ENCODE results near the gene VRTN.

VRTN gene

DNA sequence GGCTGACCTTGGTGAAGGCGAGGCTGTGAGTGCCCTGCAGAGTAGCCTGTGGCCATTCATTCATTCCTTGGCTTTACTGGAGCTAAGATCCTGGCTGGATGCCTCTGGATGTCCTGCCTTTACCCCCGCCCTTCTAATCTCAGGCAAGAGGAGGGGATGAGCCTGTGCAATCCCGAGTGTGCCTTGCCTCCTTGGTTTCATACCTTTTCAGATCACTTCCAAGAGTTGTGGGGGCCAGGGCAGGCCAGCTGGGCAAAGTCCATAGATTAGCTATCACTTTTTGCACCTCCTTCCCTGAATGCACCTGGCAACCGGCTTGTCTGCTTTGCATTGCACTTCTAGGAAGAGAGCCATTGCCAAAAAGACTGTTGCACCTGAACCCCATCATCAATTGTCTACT is 1.5 kb downstream of the VRTN start:
- TF ChIP-seq, protein P1, sequence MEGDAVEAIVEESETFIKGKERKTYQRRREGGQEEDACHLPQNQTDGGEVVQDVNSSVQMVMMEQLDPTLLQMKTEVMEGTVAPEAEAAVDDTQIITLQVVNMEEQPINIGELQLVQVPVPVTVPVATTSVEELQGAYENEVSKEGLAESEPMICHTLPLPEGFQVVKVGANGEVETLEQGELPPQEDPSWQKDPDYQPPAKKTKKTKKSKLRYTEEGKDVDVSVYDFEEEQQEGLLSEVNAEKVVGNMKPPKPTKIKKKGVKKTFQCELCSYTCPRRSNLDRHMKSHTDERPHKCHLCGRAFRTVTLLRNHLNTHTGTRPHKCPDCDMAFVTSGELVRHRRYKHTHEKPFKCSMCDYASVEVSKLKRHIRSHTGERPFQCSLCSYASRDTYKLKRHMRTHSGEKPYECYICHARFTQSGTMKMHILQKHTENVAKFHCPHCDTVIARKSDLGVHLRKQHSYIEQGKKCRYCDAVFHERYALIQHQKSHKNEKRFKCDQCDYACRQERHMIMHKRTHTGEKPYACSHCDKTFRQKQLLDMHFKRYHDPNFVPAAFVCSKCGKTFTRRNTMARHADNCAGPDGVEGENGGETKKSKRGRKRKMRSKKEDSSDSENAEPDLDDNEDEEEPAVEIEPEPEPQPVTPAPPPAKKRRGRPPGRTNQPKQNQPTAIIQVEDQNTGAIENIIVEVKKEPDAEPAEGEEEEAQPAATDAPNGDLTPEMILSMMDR (IDR thresholded peaks at IDR 0.05; ENCODE audit: low read length, missing control alignments) = no peak
- no peak for DNase-seq (ENCODE audit: low read depth)
- no peak overlapping the region for H3K4me3 ChIP-seq (replicated peaks; ENCODE audit: low read depth, low read length)

DNA sequence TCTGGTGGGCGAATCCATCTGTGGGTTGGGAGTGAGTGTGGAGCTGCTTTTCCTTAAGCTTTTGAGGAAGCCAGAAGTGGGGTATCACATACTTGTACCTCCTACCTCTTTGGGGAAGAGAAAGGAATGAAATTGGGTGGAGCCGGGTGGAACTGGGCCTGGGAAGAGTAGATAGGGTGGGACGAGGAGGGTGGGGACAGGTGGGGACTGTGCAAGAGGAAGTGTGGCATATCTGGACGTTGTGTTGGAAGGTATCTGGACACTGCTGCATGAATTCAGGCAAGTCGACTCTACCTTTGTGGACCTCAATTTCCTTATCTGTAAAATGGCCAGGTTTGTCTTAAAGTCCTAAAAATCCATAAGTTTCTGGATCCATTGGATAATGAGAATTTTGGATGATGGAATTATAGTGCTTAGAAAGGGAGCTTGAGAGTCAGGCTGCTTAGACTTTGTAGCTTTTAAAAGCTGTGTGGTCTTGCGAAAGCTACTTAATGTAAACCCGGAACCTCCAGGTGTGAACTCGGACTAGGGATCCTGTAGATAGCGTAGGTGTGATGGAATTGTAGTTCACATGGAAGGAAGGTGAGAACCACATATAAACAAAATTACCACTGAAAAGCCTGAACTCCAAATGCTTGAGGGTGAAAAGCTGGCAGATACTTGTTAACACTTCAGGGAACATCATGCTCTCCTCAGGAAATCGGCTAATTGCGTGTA is 2.1 kb downstream of the VRTN start:
- DNase-seq (ENCODE audit: low read depth) = no peak
- no peak overlapping the region for H3K4me3 ChIP-seq (replicated peaks; ENCODE audit: low read depth, low read length)
- TF ChIP-seq, protein P1 (IDR thresholded peaks at IDR 0.05; ENCODE audit: low read length, missing control alignments) = no peak

DNA sequence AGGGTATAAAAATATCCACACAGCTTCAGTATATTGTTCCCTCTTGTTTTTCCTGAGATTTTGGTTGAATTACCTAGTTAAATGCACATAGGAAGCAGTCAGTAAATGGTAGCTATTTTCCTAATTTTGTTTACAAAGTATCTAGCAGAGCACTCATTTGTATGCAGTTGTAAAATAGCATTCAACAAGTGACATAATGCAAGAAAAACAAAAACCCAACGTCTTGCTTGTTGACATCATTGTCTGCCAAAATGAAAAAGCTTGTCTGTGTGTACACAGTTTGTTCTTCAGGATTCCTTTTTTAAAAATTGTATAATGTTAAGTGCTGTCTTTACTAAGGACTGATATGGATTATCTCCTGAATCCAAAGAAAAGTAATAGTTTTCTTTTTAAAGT is 2.7 kb downstream of the VRTN start:
- H3K4me3 ChIP-seq (replicated peaks; ENCODE audit: low read depth, low read length) = no peak overlapping the region
- TF ChIP-seq, protein P1 (IDR thresholded peaks at IDR 0.05; ENCODE audit: low read length, missing control alignments) = no peak
- DNase-seq (ENCODE audit: low read depth) = no peak

DNA sequence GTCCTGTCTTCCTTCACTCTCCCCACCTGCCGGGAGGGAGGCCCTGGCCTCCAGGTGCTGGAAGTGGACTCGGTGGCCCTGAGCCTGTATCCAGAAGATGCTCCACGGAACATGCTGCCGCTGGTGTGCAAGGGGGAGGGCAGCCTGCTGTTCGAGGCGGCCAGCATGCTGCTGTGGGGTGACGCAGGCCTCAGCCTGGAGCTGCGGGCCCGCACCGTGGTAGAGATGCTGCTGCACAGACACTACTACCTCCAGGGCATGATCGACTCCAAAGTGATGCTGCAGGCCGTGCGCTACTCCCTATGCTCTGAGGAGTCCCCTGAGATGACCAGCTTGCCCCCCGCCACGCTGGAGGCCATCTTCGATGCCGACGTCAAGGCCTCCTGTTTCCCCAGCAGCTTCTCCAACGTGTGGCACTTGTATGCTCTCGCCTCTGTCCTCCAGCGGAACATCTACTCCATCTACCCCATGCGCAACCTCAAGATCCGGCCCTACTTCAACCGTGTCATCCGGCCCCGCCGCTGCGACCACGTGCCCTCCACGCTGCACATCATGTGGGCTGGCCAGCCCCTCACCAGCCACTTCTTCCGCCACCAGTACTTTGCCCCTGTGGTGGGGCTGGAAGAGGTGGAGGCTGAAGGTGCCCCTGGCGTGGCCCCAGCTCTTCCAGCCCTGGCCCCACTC is 8.8 kb downstream of the VRTN start:
- H3K4me3 ChIP-seq (replicated peaks; ENCODE audit: low read depth, low read length) = no peak overlapping the region
- TF ChIP-seq, protein P1 (IDR thresholded peaks at IDR 0.05; ENCODE audit: low read length, missing control alignments) = no peak
- DNase-seq (ENCODE audit: low read depth) = no peak

DNA sequence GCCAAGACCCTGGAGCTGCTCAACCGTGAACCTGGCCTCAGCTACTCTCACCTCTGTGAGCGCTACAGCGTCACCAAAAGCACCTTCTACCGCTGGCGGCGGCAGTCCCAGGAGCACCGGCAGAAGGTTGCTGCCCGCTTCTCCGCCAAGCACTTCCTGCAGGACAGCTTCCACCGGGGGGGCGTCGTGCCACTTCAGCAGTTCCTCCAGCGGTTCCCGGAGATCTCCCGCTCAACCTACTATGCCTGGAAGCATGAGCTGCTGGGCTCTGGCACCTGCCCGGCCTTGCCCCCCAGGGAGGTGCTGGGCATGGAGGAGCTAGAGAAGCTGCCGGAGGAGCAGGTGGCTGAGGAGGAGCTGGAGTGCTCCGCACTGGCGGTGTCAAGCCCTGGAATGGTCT is 9.3 kb downstream of the VRTN start:
- DNase-seq (ENCODE audit: low read depth) = no peak
- TF ChIP-seq, protein P1 (IDR thresholded peaks at IDR 0.05; ENCODE audit: low read length, missing control alignments) = no peak
- H3K4me3 ChIP-seq (replicated peaks; ENCODE audit: low read depth, low read length) = no peak overlapping the region

DNA sequence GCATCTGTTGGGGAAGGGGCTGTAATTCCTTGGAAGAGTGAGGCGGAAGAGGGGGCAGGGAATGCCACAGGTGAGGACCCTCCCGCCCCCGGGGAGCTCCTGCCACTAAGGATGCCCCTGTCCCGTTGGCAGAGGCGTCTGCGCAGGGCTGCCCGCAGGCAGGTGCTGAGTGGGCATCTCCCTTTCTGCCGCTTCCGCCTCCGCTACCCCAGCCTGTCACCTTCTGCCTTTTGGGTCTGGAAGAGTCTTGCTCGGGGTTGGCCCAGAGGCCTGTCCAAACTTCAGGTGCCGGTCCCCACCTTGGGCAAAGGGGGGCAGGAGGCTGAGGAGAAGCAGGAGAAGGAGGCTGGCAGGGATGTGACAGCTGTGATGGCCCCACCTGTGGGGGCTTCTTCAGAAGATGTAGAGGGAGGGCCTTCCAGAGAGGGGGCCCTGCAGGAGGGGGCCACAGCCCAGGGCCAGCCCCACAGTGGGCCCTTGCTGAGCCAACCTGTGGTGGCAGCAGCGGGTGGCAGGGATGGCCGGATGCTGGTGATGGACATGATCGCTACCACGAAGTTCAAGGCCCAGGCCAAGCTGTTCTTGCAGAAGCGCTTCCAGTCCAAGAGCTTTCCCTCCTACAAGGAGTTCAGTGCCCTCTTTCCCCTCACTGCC is 10.0 kb downstream of the VRTN start:
- TF ChIP-seq, protein P1 (IDR thresholded peaks at IDR 0.05; ENCODE audit: low read length, missing control alignments) = no peak
- no peak for DNase-seq (ENCODE audit: low read depth)
- H3K4me3 ChIP-seq (replicated peaks; ENCODE audit: low read depth, low read length) = no peak overlapping the region
